Astrocyte of the hippocampus (primary cell): ENCODE measurements around the gene ARL4A.
"Not testable (repeated sequence)": the region's sequence is repeated elsewhere in the genome, so short reads cannot be mapped to it uniquely, and the experiment has no call there.

Experiments used
- DNase-seq: peaks from one replicate; pipeline ENCODE4 v3.0.0; 2011; ENCODE audit warnings: low read depth, low spot score

Gene ARL4A

GRCh38 chr7:12686891-12687717 lies at the start of gene ARL4A:
Gene ARL4A (plus strand): TSS chr7:12687633. CDS start chr7:12688255, 622 bp downstream.
- DNase-seq, result peak; percentile 99

- no peak for DNase-seq
Observed at GRCh38 chr7:12637819-12638592, 49.4 kb upstream of the ARL4A start.

GRCh38 chr7:12638851-12639456 lies 48.5 kb upstream of the ARL4A start:
- peak; percentile 42 for DNase-seq

- no peak for DNase-seq
Observed at GRCh38 chr7:12640299-12641096, 46.9 kb upstream of the ARL4A start.

GRCh38 chr7:12641196-12641595 lies 46.2 kb upstream of the ARL4A start:
- DNase-seq, result no peak

GRCh38 chr7:12642508-12642907 lies 44.9 kb upstream of the ARL4A start:
- no peak for DNase-seq

- DNase-seq, result peak; percentile 42
Observed at GRCh38 chr7:12643001-12643643, 44.3 kb upstream of the ARL4A start.

- no peak for DNase-seq
Observed at GRCh38 chr7:12643644-12644043, 43.8 kb upstream of the ARL4A start.

- DNase-seq, result not testable (repeated sequence)
Observed at GRCh38 chr7:12645212-12645611, 42.2 kb upstream of the ARL4A start.

GRCh38 chr7:12646139-12646538 lies 41.3 kb upstream of the ARL4A start:
- DNase-seq, result peak; percentile 79

- DNase-seq, result peak; percentile 68
Observed at GRCh38 chr7:12647364-12648219, 39.8 kb upstream of the ARL4A start.

GRCh38 chr7:12648704-12649261 lies 38.6 kb upstream of the ARL4A start:
- no peak for DNase-seq

GRCh38 chr7:12649348-12649747 lies 38.1 kb upstream of the ARL4A start:
- no peak for DNase-seq

- no peak for DNase-seq
Observed at GRCh38 chr7:12650080-12650479, 37.4 kb upstream of the ARL4A start.

- no peak for DNase-seq
Observed at GRCh38 chr7:12653110-12653509, 34.3 kb upstream of the ARL4A start.

- peak; percentile 43 for DNase-seq
Observed at GRCh38 chr7:12653518-12653917, 33.9 kb upstream of the ARL4A start.

GRCh38 chr7:12655161-12655560 lies 32.3 kb upstream of the ARL4A start:
- no peak for DNase-seq

GRCh38 chr7:12660423-12660822 lies 27.0 kb upstream of the ARL4A start:
- DNase-seq, result peak; percentile 97

- not testable (repeated sequence) for DNase-seq
Observed at GRCh38 chr7:12660986-12661385, 26.4 kb upstream of the ARL4A start.

GRCh38 chr7:12661581-12661980 lies 25.9 kb upstream of the ARL4A start:
- peak; percentile 43 for DNase-seq
